A549 (cell line): ENCODE measurements around the gene NRG3. TPM values are rescaled to one million over a fixed set of nuclear protein-coding genes. Genes with fewer than 3 reads are reported as not detected.

Experiments used
- ATAC-seq, 2 experiments: fragments of 200-7000 bp in 1 of 2; fragments of >200 bp in 1 of 2; cut with Nextera tagmentation in 1 of 2; cut with Tn5 transposase in 1 of 2; 3 replicates each; pipeline versions ENCODE4 v1.8.0 to v1.9.1; 2018 to 2020; ENCODE audit warnings: mild to moderate bottlenecking in 1 of 2, moderate library complexity in 1 of 2
- CTCF ChIA-PET: fragments of 300-600 bp; sonication (Branson Sonifier 250); formaldehyde crosslinking; extraction: SDS; loops from one replicate; lab custom pipeline; 2021; ENCODE audit warnings: antibody characterized with exemption, inconsistent platforms; lab: Yijun Ruan, JAX
- POLR2A ChIA-PET: fragments of 350-600 bp; formaldehyde crosslinking; extraction: SDS; loops from one replicate; lab custom pipeline; 2021; ENCODE audit warnings: antibody characterized with exemption, inconsistent platforms; lab: Yijun Ruan, JAX
- DNase-seq, 2 experiments: peaks; one replicate each; pipeline versions ENCODE4 v3.0.0 to v3.0.0-alpha.2; 2011 to 2016; ENCODE audit warnings: low read depth in 1 of 2, low spot score in 1 of 2
- FAIRE-seq: peaks from 2 replicates; lab custom pipeline; 2011; peaks lifted over from hg19 to GRCh38; lab: Jason Lieb, UNC
- H3K27ac ChIP-seq, 2 experiments: fragments of >200 bp; sonication (Bioruptor Twin); formaldehyde crosslinking; 3 replicates each; pipeline ENCODE4 v1.5.1; 2016 to 2017
- H3K4me1 ChIP-seq: fragments of >200 bp; sonication (Bioruptor Twin); formaldehyde crosslinking; 3 replicates; pipeline ENCODE4 v1.6.1; 2016
- H3K4me2 ChIP-seq: fragments of >200 bp; sonication (Bioruptor Twin); formaldehyde crosslinking; 3 replicates; pipeline ENCODE4 v1.6.1; 2016
- H3K4me3 ChIP-seq: fragments of >200 bp; sonication (Bioruptor Twin); formaldehyde crosslinking; 3 replicates; pipeline ENCODE4 v1.5.1; 2016
- H3K9me3 ChIP-seq: fragments of >200 bp; sonication (Bioruptor Twin); formaldehyde crosslinking; 3 replicates; pipeline ENCODE4 v1.6.1; 2016
- CHD2 ChIP-seq: fragments of 150-350 bp; IDR thresholded peaks from 2 replicates; pipeline ENCODE4 v1.6.1; 2014; ENCODE audit warnings: low read length; ENCODE audit not compliant: partially characterized antibody
- E2F6 ChIP-seq: IDR thresholded peaks from 2 replicates; pipeline ENCODE4 v1.6.1; 2012; ENCODE audit warnings: low read depth, borderline replicate concordance
- EHMT2 ChIP-seq: fragments of 200-600 bp; sonication (generic); IDR thresholded peaks from 2 replicates; pipeline ENCODE4 v1.6.1; 2016; ENCODE audit warnings: antibody characterized with exemption, low read depth, mild to moderate bottlenecking, moderate library complexity
- ELK1 ChIP-seq: fragments of 150-350 bp; IDR thresholded peaks from 2 replicates; pipeline ENCODE4 v1.6.1; 2014; ENCODE audit warnings: low read depth, mild to moderate bottlenecking, low read length
- FOSL2 ChIP-seq, 2 experiments: fragments of 450-650 bp in 1 of 2; fragments of >200 bp in 1 of 2; sonication (Bioruptor Twin) in 1 of 2; formaldehyde crosslinking; IDR thresholded peaks; 2 replicates each; pipeline versions ENCODE4 v1.5.0 to v1.6.1; 2016 to 2020; ENCODE audit warnings: mild to moderate bottlenecking in 1 of 2, moderate library complexity in 1 of 2
- FOXS1 ChIP-seq: fragments of 250-450 bp; sonication (Bioruptor Pico); IDR thresholded peaks from 2 replicates; pipeline ENCODE4 v1.5.0; 2020; ENCODE audit warnings: mild to moderate bottlenecking, moderate library complexity
- HEYL ChIP-seq: fragments of 250-450 bp; sonication (Bioruptor Pico); IDR thresholded peaks from 2 replicates; pipeline ENCODE4 v1.8.0; 2021; ENCODE audit warnings: mild to moderate bottlenecking, moderate library complexity
- HOXA7 ChIP-seq: fragments of 250-450 bp; sonication (Bioruptor Pico); IDR thresholded peaks from 2 replicates; pipeline ENCODE4 v1.5.0; 2020; ENCODE audit warnings: mild to moderate bottlenecking, moderate library complexity
- HOXB13 ChIP-seq: fragments of 250-450 bp; sonication (Bioruptor Pico); IDR thresholded peaks from 2 replicates; pipeline ENCODE4 v1.5.0; 2020; ENCODE audit warnings: low read depth, mild to moderate bottlenecking, moderate library complexity
- HOXB5 ChIP-seq: fragments of 250-450 bp; sonication (Bioruptor Pico); IDR thresholded peaks from 2 replicates; pipeline ENCODE4 v1.5.0; 2020; ENCODE audit warnings: mild to moderate bottlenecking, moderate library complexity
- KDM1A ChIP-seq: fragments of 200-600 bp; sonication (generic); IDR thresholded peaks from 2 replicates; pipeline ENCODE4 v1.6.1; 2016; ENCODE audit warnings: low read depth, mild to moderate bottlenecking
- MAFK ChIP-seq: fragments of 450-650 bp; IDR thresholded peaks from 2 replicates; pipeline ENCODE4 v1.6.1; 2014; ENCODE audit not compliant: partially characterized antibody
- MYC ChIP-seq: IDR thresholded peaks from 2 replicates; pipeline ENCODE4 v1.6.1; 2012; ENCODE audit warnings: mild to moderate bottlenecking, inconsistent platforms, low read length, improper control_type of control experiment, borderline replicate concordance
- NFE2L2 ChIP-seq: fragments of 150-350 bp; conservative IDR thresholded peaks from 2 replicates; pipeline ENCODE4 v1.6.1; 2014; ENCODE audit warnings: low read length
- NPAS2 ChIP-seq: fragments of 250-450 bp; sonication (Bioruptor Pico); IDR thresholded peaks from 2 replicates; pipeline ENCODE4 v1.8.0; 2022; ENCODE audit warnings: mild to moderate bottlenecking, moderate library complexity, borderline replicate concordance
- PBX3 ChIP-seq: IDR thresholded peaks from 2 replicates; pipeline ENCODE4 v1.6.1; 2012
- POLR2A ChIP-seq: IDR thresholded peaks from 2 replicates; pipeline ENCODE4 v1.6.1; 2012; ENCODE audit warnings: mild to moderate bottlenecking, low read length
- REST ChIP-seq: fragments of 200-600 bp; sonication (generic); IDR thresholded peaks from 2 replicates; pipeline ENCODE4 v1.6.1; 2016; ENCODE audit warnings: antibody characterized with exemption, mild to moderate bottlenecking, moderate library complexity
- RNF2 ChIP-seq: fragments of 200-600 bp; sonication (generic); IDR thresholded peaks from 2 replicates; pipeline ENCODE4 v1.6.1; 2016; ENCODE audit warnings: low read depth, mild to moderate bottlenecking, antibody characterized with exemption, moderate library complexity, borderline replicate concordance
- ZC3H11A ChIP-seq: fragments of 450-650 bp; IDR thresholded peaks from 2 replicates; pipeline ENCODE4 v1.6.1; 2014; ENCODE audit warnings: antibody characterized with exemption, mild to moderate bottlenecking
- ZNF302 ChIP-seq: fragments of 250-450 bp; sonication (Bioruptor Pico); IDR thresholded peaks from 2 replicates; pipeline ENCODE4 v1.9.0; 2021; ENCODE audit warnings: inconsistent platforms, mild to moderate bottlenecking, moderate library complexity
- WGBS: methylation state at CpG from one replicate; pipeline ENCODE4 v1.1.6; 2017; ENCODE audit errors: missing lambda C conversion rate; 5-methylcytosine and 5-hydroxymethylcytosine counted together
- polyA plus RNA-seq, 4 experiments: library from polyadenylated mRNA; depleted of rRNA in 3 of 4; stranded (reverse); fragments of >200 nt; fragmentation: RNase III in 1 of 4; extraction: RNeasy Plus Mini Kit Qiagen cat#74134 plus additional on column Dnase treatment in 1 of 4; gene quantifications; 2 replicates in 3 of 4; 3 replicates in 1 of 4; pipeline ENCODE4 v1.2.3, GENCODE V29; 2011 to 2017

Gene NRG3
- polyA plus RNA-seq, 2 of the 4 experiments (the other 2 are of a cell fraction), result not detected

- no peak overlapping the region for H3K4me2 ChIP-seq
- H3K27ac ChIP-seq, result no peak overlapping the region
- ChIA-PET CTCF (no interaction called here), POLR2A (no interaction called here)
- H3K4me1 ChIP-seq, result no peaks in the 10 kb centered on the region
- no peak for ATAC-seq
- TF ChIP-seq HOXB13 (CRISPR knock-in tag), result no peak
- no peak for TF ChIP-seq MAFK
- TF ChIP-seq MYC, result no peak
- TF ChIP-seq ZC3H11A, result no peak
- no peak for TF ChIP-seq HOXB5 (CRISPR knock-in tag)
- TF ChIP-seq HOXA7 (CRISPR knock-in tag), result no peak
- no peak for TF ChIP-seq CHD2
- no peak for TF ChIP-seq EHMT2
- TF ChIP-seq ZNF302 (CRISPR knock-in tag), result no peak
- TF ChIP-seq FOSL2 (IDR thresholded peaks at IDR 0.05), result no peak
- TF ChIP-seq FOSL2 (CRISPR knock-in tag; IDR thresholded peaks at IDR 0.05), result no peak
- no peak for TF ChIP-seq HEYL (CRISPR knock-in tag)
- no peak for TF ChIP-seq NFE2L2
- TF ChIP-seq POLR2A, result no peak
- no peak for TF ChIP-seq REST
- no peak for TF ChIP-seq RNF2
- no peak for TF ChIP-seq E2F6
- no peak for TF ChIP-seq KDM1A
- no peak for TF ChIP-seq NPAS2 (CRISPR knock-in tag)
- no peak for FAIRE-seq
- DNase-seq, result no peak
- H3K9me3 ChIP-seq, result no peaks in the 10 kb centered on the region
- H3K4me3 ChIP-seq, result no peak overlapping the region
- 48% methylated on average over 1 of the region's 1 CpG for WGBS
These were observed 669.4 kb downstream of the NRG3 start for GRCh38 chr10:82544377-82544776.

GRCh38 chr10:82551506-82551905 lies 676.5 kb downstream of the NRG3 start:
- POLR2A ChIA-PET, result no interaction called here
- no peaks in the 10 kb centered on the region for H3K4me1 ChIP-seq
- no peak overlapping the region for H3K27ac ChIP-seq
- no peak for FAIRE-seq
- no peak for DNase-seq
- H3K4me3 ChIP-seq, result no peak overlapping the region
- no peak for ATAC-seq
- TF ChIP-seq REST (no peak), FOXS1 (CRISPR knock-in tag) (no peak), EHMT2 (no peak), ELK1 (no peak), PBX3 (no peak), NPAS2 (CRISPR knock-in tag) (no peak)
- TF ChIP-seq, all 56 proteins: peak for 0
- WGBS, result 52% methylated on average over 3 of the region's 3 CpGs
- CTCF ChIA-PET, result interaction anchor here (1.6 kb wide), 1 partner anchor 17 kb away, joined by 3 read pairs; no protein-coding TSS in a partner anchor
- H3K9me3 ChIP-seq, result no peaks in the 10 kb centered on the region
- H3K4me2 ChIP-seq, result no peak overlapping the region
